HEK293T (cell line): ENCODE data around the gene TBC1D1.

Source experiments
- ARNT ChIP-seq: fragments of 450-650 bp; IDR thresholded peaks from 2 replicates; pipeline ENCODE4 v1.6.1; 2017; ENCODE audit warnings: mild to moderate bottlenecking
- BHLHE40 ChIP-seq: fragments of 450-650 bp; IDR thresholded peaks from 2 replicates; pipeline ENCODE4 v1.6.1; 2016; ENCODE audit warnings: mild to moderate bottlenecking, moderate library complexity, borderline replicate concordance
- ELF4 ChIP-seq: fragments of 450-650 bp; IDR thresholded peaks from 2 replicates; pipeline ENCODE4 v1.6.1; 2017; ENCODE audit warnings: antibody characterized with exemption
- FOXA1 ChIP-seq: fragments of 450-650 bp; IDR thresholded peaks from 2 replicates; pipeline ENCODE4 v1.6.1; 2016; ENCODE audit warnings: mild to moderate bottlenecking
- FOXK2 ChIP-seq: fragments of 450-650 bp; IDR thresholded peaks from 2 replicates; pipeline ENCODE4 v1.6.1; 2016; ENCODE audit warnings: mild to moderate bottlenecking
- FOXM1 ChIP-seq: fragments of 450-650 bp; IDR thresholded peaks from 2 replicates; pipeline ENCODE4 v1.6.1; 2017; ENCODE audit warnings: mild to moderate bottlenecking, borderline replicate concordance
- HDGF ChIP-seq: fragments of 450-650 bp; IDR thresholded peaks from 2 replicates; pipeline ENCODE4 v1.6.1; 2017; ENCODE audit warnings: antibody characterized with exemption, borderline replicate concordance
- L3MBTL2 ChIP-seq: fragments of 450-650 bp; conservative IDR thresholded peaks from 2 replicates; pipeline ENCODE4 v1.6.1; 2016; ENCODE audit warnings: mild to moderate bottlenecking
- NFRKB ChIP-seq: fragments of 450-650 bp; IDR thresholded peaks from 2 replicates; pipeline ENCODE4 v1.6.1; 2016; ENCODE audit warnings: mild to moderate bottlenecking, moderate library complexity
- PKNOX1 ChIP-seq: fragments of 450-650 bp; IDR thresholded peaks from 2 replicates; pipeline ENCODE4 v1.6.1; 2016
- SP1 ChIP-seq: fragments of 450-650 bp; IDR thresholded peaks from 2 replicates; pipeline ENCODE4 v1.6.1; 2017
- SUZ12 ChIP-seq: fragments of 450-650 bp; IDR thresholded peaks from 2 replicates; pipeline ENCODE4 v1.6.1; 2016; ENCODE audit warnings: mild to moderate bottlenecking
- TARDBP ChIP-seq: fragments of 450-650 bp; IDR thresholded peaks from 2 replicates; pipeline ENCODE4 v1.6.1; 2016
- ZNF384 ChIP-seq: fragments of 450-650 bp; IDR thresholded peaks from 2 replicates; pipeline ENCODE4 v1.6.1; 2016

GRCh38 chr4:37902738-37903693, 12.1 kb downstream of the TBC1D1 start:
- TF ChIP-seq TARDBP (no peak), ELF4 (no peak), ZNF384 (no peak), L3MBTL2 (no peak), SP1 (no peak), FOXA1 (no peak), FOXM1 (no peak), BHLHE40 (no peak), FOXK2 (no peak), ARNT (no peak), HDGF (no peak), PKNOX1 (no peak), SUZ12 (no peak), NFRKB (no peak)
